Measurements from ENCODE around the gene NEK10.
"Not testable (repeated sequence)": the region's sequence is repeated elsewhere in the genome, so short reads cannot be mapped to it uniquely, and the experiment has no call there.

NEK10 gene

DNA sequence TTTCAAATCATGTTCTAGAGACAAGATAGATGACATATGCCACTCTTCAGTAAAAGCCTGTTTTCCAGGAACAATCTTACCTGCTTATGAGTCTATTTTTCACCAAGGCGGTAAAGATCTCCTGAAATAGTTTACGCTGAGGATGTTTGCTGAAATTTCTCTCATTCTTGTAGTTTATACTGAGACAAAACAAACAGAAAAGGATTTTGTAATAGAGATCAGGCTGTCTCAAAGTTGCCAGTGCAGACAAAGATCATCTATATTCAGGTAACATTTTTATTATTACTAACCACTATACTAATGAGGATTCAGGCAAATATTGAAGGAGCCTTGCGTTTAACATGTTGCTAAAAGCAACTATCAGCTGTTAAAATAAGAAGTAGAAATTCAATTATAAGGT lies 25.0 kb downstream of the NEK10 start:
- Histone ChIP-seq H3K36me3 (ENCODE audit: insufficient read depth, low read length) (no peaks in the 10 kb centered on the region), H3K4me3 (ENCODE audit: low read length) (no peak overlapping the region), H3K4me1 (ENCODE audit: insufficient read depth, low read length) (no peaks in the 10 kb centered on the region), H2AFZ (ENCODE audit: low read depth, low read length) (no peak overlapping the region), H3K9me3 (ENCODE audit: low read length) (no peaks in the 10 kb centered on the region), H3K27me3 (ENCODE audit: insufficient read depth, low read length) (no peaks in the 10 kb centered on the region)

DNA sequence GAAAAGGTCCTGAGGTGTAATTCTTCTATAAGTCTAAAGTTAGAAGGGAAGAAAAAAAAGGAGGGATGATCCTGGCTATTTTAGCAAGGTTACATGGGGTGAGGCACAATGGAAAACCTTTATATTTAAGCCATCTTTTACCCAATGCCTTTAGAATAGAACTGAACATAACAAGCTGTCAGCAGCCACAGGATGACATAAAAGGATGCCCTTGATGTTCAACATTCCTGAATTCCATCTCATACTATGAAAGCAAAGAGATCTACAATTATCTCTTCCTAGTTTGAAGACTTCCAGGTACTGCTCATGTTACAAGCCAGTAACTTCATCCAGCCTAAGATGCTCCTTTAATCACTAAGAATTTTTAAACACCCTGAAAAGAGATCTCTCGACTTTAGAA lies 26.9 kb downstream of the NEK10 start:
- H3K4me1 ChIP-seq (ENCODE audit: insufficient read depth, low read length), result no peaks in the 10 kb centered on the region
- no peak overlapping the region for H3K4me3 ChIP-seq (ENCODE audit: low read length)

DNA sequence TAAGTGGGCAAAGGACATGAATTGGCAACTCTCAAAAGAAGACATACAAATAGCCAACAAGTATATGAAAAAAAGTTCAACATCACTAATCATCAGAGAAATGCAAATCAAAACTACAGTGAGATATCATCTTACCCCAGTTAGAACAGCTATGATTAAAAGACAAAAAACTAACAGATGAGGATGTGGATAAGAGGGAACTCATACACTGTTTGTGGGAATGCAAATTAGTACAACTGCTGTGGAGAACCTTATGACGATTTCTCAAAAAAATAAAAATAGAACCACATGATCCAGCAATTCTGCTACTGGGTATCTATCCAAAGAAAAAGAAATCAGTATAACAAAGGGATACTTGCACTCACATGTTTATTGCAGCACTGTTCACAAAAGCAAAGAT lies 28.6 kb downstream of the NEK10 start:
- no peaks in the 10 kb centered on the region for H3K9me3 ChIP-seq (ENCODE audit: low read length)
- H3K36me3 ChIP-seq (ENCODE audit: insufficient read depth, low read length), result no peaks in the 10 kb centered on the region
- no peaks in the 10 kb centered on the region for H3K27me3 ChIP-seq (ENCODE audit: insufficient read depth, low read length)
- H2AFZ ChIP-seq (ENCODE audit: low read depth, low read length), result no peak overlapping the region
- no peaks in the 10 kb centered on the region for H3K4me1 ChIP-seq (ENCODE audit: insufficient read depth, low read length)
- no peak overlapping the region for H3K4me3 ChIP-seq (ENCODE audit: low read length)

More for the DNA sequence above, 26.9 kb downstream of the NEK10 start:
- H3K36me3 ChIP-seq (ENCODE audit: insufficient read depth, low read length), result no peaks in the 10 kb centered on the region
- no peaks in the 10 kb centered on the region for H3K27me3 ChIP-seq (ENCODE audit: insufficient read depth, low read length)
- H2AFZ ChIP-seq (ENCODE audit: low read depth, low read length), result no peak overlapping the region
- no peaks in the 10 kb centered on the region for H3K9me3 ChIP-seq (ENCODE audit: low read length)

DNA sequence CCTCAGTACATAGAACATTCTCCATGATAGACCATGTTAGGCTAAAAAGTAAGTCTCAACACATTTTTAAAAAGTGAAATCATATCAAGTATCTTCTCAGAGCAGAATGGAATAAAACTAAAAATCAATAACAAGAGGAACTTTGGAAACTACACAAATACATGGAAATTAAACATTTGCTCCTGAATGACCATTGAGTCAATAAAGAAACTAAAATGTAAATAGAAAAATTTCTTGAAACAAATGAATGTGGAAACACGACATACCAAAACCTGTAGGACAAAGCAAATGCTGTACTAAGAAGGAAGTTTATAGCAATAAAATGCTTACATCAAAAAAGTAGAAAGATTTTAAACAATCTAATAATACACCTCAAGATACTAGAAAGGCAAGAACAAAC lies 33.6 kb downstream of the NEK10 start:
- Histone ChIP-seq H3K36me3 (ENCODE audit: insufficient read depth, low read length) (no peaks in the 10 kb centered on the region), H3K9me3 (ENCODE audit: low read length) (no peaks in the 10 kb centered on the region), H2AFZ (ENCODE audit: low read depth, low read length) (no peak overlapping the region), H3K4me1 (ENCODE audit: insufficient read depth, low read length) (no peaks in the 10 kb centered on the region), H3K27me3 (ENCODE audit: insufficient read depth, low read length) (no peaks in the 10 kb centered on the region), H3K4me3 (ENCODE audit: low read length) (no peak overlapping the region)

DNA sequence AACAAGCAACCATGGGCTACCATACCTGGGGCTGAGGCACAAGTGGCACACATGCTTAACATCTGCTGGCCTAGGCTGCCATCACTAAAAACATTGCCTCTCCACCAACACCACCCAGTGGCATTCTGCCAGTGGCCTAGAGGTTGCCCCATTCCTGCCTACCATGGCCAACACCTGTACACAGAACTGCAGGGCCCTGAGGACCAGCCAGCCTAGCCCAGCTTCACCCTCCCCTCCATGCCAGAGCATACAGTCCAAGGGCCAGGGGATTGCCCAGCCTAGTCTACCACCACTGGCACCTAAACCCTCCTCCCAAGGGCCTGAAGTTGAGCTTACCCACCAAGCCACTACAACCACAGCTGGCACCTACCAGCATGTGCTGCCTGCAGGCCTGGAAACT lies 35.3 kb downstream of the NEK10 start:
- no peaks in the 10 kb centered on the region for H3K9me3 ChIP-seq (ENCODE audit: low read length)
- no peaks in the 10 kb centered on the region for H3K36me3 ChIP-seq (ENCODE audit: insufficient read depth, low read length)
- no peak overlapping the region for H3K4me3 ChIP-seq (ENCODE audit: low read length)
- H2AFZ ChIP-seq (ENCODE audit: low read depth, low read length), result no peak overlapping the region
- no peaks in the 10 kb centered on the region for H3K4me1 ChIP-seq (ENCODE audit: insufficient read depth, low read length)
- no peaks in the 10 kb centered on the region for H3K27me3 ChIP-seq (ENCODE audit: insufficient read depth, low read length)

DNA sequence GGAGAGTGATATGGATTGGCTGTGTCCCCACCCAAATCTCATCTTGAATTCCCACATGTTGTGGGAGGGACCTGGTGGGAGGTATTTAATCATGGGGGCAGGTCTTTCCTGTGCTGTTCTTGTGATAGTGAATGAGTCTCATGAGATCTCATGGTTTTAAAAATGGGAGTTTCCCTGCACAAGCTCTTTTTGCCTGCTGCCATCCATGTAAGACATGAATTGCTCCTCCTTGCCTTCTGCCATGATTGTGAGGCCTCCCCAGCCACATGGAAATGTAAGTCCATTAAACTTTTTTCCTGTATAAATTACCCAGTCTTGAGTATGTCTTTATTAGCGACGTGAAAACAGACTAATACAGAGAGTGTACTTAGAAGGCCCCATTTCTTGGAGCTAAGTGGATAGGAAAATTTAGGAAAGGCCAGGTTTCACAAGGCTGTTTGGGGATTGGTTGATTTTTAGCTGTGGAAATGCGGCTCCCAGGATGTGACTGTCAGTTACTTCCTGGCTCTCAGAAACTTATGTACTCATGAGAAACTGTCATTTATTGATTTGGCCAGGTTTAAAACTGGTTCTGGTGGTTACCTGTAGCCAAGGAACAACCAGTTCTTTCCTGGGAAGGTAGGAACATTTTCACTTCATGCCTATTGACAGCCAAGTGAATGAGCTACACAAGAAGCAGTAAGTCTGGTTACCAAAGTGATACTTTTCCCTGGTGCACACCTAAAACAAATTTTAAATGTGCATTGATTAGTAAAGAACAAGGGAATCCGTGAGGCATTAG lies 40.0 kb downstream of the NEK10 start:
- not testable (repeated sequence) for H3K36me3 ChIP-seq (ENCODE audit: insufficient read depth, low read length); H3K4me3 ChIP-seq (ENCODE audit: low read length); H3K27me3 ChIP-seq (ENCODE audit: insufficient read depth, low read length); H3K4me1 ChIP-seq (ENCODE audit: insufficient read depth, low read length); H3K9me3 ChIP-seq (ENCODE audit: low read length); H2AFZ ChIP-seq (ENCODE audit: low read depth, low read length)

DNA sequence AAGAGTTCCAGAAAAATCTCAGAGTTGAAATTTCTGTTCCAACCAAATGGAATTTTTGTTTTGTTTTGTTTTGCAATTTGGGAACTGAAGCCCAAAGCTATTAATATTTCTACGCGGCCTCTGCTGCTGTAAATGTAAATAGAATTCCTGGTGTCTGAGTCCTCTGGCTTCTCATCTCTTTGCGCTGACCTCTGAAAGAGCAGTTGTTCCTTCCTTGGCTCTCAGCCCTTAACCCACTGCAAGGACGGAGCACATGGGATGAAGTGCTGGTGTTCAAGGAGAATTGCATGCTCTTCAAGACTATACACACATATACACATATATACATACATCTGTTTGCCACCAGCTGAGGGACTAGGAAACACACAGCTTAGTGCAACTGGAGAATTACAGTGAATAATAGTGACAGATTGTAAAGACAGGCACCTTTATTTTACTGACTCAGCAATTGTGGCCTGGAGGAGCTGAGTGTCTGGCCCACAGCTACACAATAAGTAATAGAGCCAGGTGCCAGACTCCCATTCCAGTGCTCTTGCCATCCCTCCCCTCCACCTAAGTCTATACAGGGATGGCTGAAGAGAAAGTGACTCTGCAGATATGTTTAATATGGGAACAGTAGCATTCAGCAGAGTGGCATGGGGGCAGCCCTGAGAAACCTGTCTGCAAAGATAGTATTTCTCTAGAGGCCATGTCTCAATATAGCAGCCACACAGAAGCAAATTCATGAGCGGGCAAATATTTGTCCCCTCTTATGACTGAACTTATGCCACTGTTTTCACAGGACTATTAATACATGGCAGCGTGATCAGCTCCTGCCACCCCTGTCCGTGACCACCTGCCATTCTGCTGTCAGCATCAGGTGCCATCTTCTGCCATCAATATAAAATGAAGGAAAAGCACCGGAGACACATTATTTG lies 42.3 kb downstream of the NEK10 start:
- Histone ChIP-seq H3K27me3 (ENCODE audit: insufficient read depth, low read length) (no peaks in the 10 kb centered on the region), H3K9me3 (ENCODE audit: low read length) (no peaks in the 10 kb centered on the region), H3K4me1 (ENCODE audit: insufficient read depth, low read length) (no peaks in the 10 kb centered on the region), H3K4me3 (ENCODE audit: low read length) (no peak overlapping the region), H2AFZ (ENCODE audit: low read depth, low read length) (no peak overlapping the region), H3K36me3 (ENCODE audit: insufficient read depth, low read length) (no peaks in the 10 kb centered on the region)

DNA sequence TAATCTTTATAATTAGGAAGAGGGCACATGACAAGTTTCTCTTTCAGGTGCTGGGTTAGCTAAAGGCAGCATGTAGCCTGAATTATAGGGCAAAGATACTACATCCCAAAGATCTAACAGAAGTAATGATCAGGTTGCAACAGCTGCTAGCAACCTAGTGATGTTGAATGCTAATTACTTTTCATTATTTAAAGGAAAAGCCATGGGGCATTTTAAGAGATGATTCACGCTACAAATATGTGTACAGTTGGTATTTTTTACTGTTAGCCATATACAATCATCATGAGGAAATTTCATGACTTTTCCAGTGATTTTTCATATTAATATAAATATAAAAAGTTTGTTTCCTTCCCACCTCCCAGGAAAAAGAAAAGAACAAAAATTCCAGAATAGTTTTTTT lies 43.0 kb downstream of the NEK10 start:
- no peaks in the 10 kb centered on the region for H3K27me3 ChIP-seq (ENCODE audit: insufficient read depth, low read length)
- H3K4me1 ChIP-seq (ENCODE audit: insufficient read depth, low read length), result no peaks in the 10 kb centered on the region
- no peak overlapping the region for H3K4me3 ChIP-seq (ENCODE audit: low read length)
- no peak overlapping the region for H2AFZ ChIP-seq (ENCODE audit: low read depth, low read length)
- no peaks in the 10 kb centered on the region for H3K36me3 ChIP-seq (ENCODE audit: insufficient read depth, low read length)
- H3K9me3 ChIP-seq (ENCODE audit: low read length), result no peaks in the 10 kb centered on the region

DNA sequence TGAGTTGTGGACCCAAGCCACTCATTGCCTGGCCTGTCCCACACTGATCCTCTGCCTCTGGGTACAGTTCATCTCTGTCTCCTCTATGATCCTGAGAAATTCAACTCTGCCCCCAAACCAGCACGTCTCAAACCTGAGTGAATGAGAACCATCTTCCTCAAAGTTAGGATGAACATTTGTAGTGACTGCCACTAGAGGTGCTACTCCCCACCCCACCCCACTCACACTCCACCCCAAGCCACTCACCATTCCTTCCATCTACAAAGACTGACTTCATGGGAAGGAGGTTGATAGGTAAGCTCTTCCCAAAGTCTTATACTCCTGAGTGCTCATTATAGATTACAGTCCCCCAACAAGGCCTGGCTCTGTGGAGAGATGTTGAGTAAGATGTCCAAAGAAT lies 43.8 kb downstream of the NEK10 start:
- Histone ChIP-seq H3K9me3 (ENCODE audit: low read length) (no peaks in the 10 kb centered on the region), H3K4me3 (ENCODE audit: low read length) (no peak overlapping the region), H3K27me3 (ENCODE audit: insufficient read depth, low read length) (no peaks in the 10 kb centered on the region), H2AFZ (ENCODE audit: low read depth, low read length) (no peak overlapping the region), H3K36me3 (ENCODE audit: insufficient read depth, low read length) (no peaks in the 10 kb centered on the region), H3K4me1 (ENCODE audit: insufficient read depth, low read length) (no peaks in the 10 kb centered on the region)

DNA sequence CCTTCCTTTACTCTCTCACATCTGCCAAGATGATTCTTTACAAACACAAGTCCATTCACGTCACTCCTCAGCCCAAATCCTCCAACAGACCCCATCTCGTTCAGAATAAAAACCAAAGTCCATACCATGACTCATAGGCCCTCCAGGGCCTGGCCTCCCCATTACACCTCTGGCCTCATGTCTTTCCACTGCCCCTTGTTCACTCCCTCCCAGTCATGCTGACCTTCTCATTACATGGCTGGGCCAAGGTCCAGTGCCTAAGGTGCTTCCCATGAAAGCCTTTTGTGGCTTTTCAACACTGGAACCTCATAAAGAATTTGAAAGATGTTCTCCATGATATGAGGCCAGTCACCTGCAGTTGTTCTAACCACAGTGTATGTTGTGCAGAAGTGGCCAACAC lies 44.5 kb downstream of the NEK10 start:
- no peak overlapping the region for H3K4me3 ChIP-seq (ENCODE audit: low read length)

DNA sequence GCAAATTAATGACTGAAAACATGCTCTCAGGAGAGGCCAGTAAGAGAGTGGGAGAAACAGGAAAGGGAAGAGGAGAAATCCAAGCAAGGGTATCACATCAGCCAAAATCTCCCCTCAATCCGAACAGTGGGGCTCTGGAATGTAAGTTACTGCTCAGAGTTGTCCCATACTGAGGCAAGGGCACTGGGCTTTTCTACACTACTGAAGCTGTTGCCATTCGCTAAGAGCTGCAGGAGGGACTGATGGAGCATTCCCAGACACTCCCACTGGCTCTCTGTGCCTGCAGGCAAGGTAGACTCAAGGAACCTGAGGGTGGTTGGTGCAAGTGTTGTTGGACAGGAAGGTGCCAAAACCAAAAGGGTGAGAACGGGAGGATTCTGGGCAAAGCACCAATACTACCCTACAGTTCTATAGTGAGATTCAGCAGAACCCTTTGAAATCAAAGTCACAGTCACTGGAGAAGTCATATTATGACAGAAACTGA lies 46.1 kb downstream of the NEK10 start:
- Histone ChIP-seq H3K27me3 (ENCODE audit: insufficient read depth, low read length) (no peaks in the 10 kb centered on the region), H3K4me1 (ENCODE audit: insufficient read depth, low read length) (no peaks in the 10 kb centered on the region), H3K4me3 (ENCODE audit: low read length) (no peak overlapping the region), H2AFZ (ENCODE audit: low read depth, low read length) (no peak overlapping the region), H3K36me3 (ENCODE audit: insufficient read depth, low read length) (no peaks in the 10 kb centered on the region), H3K9me3 (ENCODE audit: low read length) (no peaks in the 10 kb centered on the region)

More for the DNA sequence above, 44.5 kb downstream of the NEK10 start:
- Histone ChIP-seq H3K36me3 (ENCODE audit: insufficient read depth, low read length) (no peaks in the 10 kb centered on the region), H2AFZ (ENCODE audit: low read depth, low read length) (no peak overlapping the region), H3K27me3 (ENCODE audit: insufficient read depth, low read length) (no peaks in the 10 kb centered on the region), H3K4me1 (ENCODE audit: insufficient read depth, low read length) (no peaks in the 10 kb centered on the region), H3K9me3 (ENCODE audit: low read length) (no peaks in the 10 kb centered on the region)

DNA sequence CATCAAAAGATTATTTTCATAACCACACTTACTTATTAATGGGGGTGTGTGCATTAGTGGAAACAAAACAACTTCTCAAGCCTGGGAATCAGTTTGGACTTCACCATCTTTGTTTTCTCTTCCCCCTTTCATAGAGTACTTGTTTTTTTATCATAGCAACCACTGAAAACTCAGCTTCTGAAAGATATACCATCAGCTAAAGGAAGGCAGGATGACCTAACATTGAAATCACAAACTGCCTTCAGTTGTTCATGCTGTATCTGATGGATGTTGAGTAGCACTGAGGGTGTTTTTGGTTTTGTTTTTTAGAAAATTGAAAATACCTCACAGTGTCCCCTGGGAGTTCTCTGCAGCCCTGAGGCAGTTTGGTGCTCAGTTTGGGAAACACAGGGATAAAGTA lies 46.5 kb downstream of the NEK10 start:
- H2AFZ ChIP-seq (ENCODE audit: low read depth, low read length), result no peak overlapping the region
- H3K4me3 ChIP-seq (ENCODE audit: low read length), result no peak overlapping the region
- H3K36me3 ChIP-seq (ENCODE audit: insufficient read depth, low read length), result no peaks in the 10 kb centered on the region
- H3K9me3 ChIP-seq (ENCODE audit: low read length), result no peaks in the 10 kb centered on the region
- no peaks in the 10 kb centered on the region for H3K27me3 ChIP-seq (ENCODE audit: insufficient read depth, low read length)
- no peaks in the 10 kb centered on the region for H3K4me1 ChIP-seq (ENCODE audit: insufficient read depth, low read length)

DNA sequence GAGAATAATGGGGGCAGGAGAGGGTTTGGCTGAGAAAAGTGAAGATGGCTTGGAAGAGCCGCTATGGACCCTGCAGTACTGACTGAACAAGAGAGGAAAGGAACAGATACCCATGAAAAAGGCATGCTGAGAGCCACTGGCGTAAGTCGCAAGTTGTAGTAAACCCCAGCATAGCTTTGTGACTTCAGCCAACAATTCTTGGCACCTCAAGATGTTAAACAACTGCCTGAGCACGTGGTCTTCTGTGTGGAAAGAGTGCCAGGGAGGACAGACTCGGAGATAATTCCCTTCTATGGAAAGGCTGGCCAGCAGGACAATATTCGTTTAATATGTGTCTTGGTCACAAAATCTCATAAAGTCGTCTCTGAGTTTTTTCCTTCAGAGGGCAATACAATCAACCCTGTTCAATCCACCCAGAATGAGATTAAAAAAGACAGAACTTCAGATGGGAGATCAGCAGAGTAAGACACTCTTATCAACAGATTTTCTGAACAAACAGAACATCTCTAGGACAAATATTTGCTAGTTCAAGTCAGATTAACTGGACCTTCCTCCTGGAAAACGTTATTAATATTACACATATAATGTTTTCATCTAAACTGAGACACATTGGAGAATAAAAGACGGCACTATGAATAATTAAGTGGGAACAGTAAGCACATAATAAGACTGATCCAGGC lies 49.2 kb downstream of the NEK10 start:
- Histone ChIP-seq H3K4me1 (ENCODE audit: insufficient read depth, low read length) (no peaks in the 10 kb centered on the region), H2AFZ (ENCODE audit: low read depth, low read length) (no peak overlapping the region), H3K4me3 (ENCODE audit: low read length) (no peak overlapping the region), H3K36me3 (ENCODE audit: insufficient read depth, low read length) (no peaks in the 10 kb centered on the region), H3K27me3 (ENCODE audit: insufficient read depth, low read length) (no peaks in the 10 kb centered on the region), H3K9me3 (ENCODE audit: low read length) (no peaks in the 10 kb centered on the region)

All from neuron (in vitro differentiated cells).